Measurements from ENCODE around the gene PARD3.

- no peak for TF ChIP-seq CTCF (conservative IDR thresholded peaks at IDR 0.05; ENCODE audit: low read depth, low read length)
- no peak for TF ChIP-seq EZH2phosphoT487 (IDR thresholded peaks at IDR 0.05; ENCODE audit: borderline replicate concordance, low read length)
Measured at GRCh38 chr10:34406463-34407323, 408.4 kb downstream of the PARD3 start.
